Colonic mucosa (tissue), 4 donors: ENCODE results near the gene F3. TPM values are rescaled to one million over a fixed set of nuclear protein-coding genes. Genes with fewer than 3 reads are reported as not detected.

Source experiments
- DNase-seq: peaks from one replicate; pipeline ENCODE4 v3.0.0-alpha.2; 2020
- H3K27ac ChIP-seq: fragments of 200-600 bp; one replicate; pipeline ENCODE4 v1.8.0; 2021
- H3K27me3 ChIP-seq: fragments of 200-600 bp; one replicate; pipeline ENCODE4 v1.8.0; 2021
- H3K36me3 ChIP-seq: fragments of 200-600 bp; one replicate; pipeline ENCODE4 v1.8.0; 2021
- H3K4me1 ChIP-seq: fragments of 200-600 bp; one replicate; pipeline ENCODE4 v1.8.0; 2021; ENCODE audit warnings: mild to moderate bottlenecking
- H3K4me3 ChIP-seq: fragments of 200-600 bp; one replicate; pipeline ENCODE4 v1.8.0; 2021
- H3K9ac ChIP-seq, 2 donors: one replicate each; pipeline ENCODE4 v1.7.0; 2013; ENCODE audit warnings: control low read depth in 2 of 2, low read depth in 2 of 2, low read length in 2 of 2
- H3K9me3 ChIP-seq: fragments of 200-600 bp; one replicate; pipeline ENCODE4 v1.8.0; 2021
- intact Hi-C: fragments of 100-400 bp; cut with DNase I; formaldehyde crosslinking; loops from one replicate; pipeline ENCODE4 v1.14.1; 2022
- total RNA-seq, 2 donors: library from RNA; stranded (reverse); fragmentation: NEBNext Ultra II Directional in 1 of 2; extraction: Animal tissue kit (Norgen Biotek cat#: 25700) in 1 of 2; gene quantifications; one replicate each; pipeline ENCODE4 v1.2.1, GENCODE V29; 2021
- TF ChIP-seq, protein P1 (sequence below): fragments of 200-600 bp; IDR thresholded peaks from one replicate; pipeline ENCODE4 v1.8.0; 2022; ENCODE audit warnings: antibody characterized with exemption, mild to moderate bottlenecking
- donor health status: healthy.
- donor health status: DM: no; HTN: no; CAD: no.
- donor health status: DM: no; HTN: no; CAD: no.

The F3 gene
- total RNA-seq, 2 donors from 2014 or later, result 20.9 to 44.8 TPM

DNA sequence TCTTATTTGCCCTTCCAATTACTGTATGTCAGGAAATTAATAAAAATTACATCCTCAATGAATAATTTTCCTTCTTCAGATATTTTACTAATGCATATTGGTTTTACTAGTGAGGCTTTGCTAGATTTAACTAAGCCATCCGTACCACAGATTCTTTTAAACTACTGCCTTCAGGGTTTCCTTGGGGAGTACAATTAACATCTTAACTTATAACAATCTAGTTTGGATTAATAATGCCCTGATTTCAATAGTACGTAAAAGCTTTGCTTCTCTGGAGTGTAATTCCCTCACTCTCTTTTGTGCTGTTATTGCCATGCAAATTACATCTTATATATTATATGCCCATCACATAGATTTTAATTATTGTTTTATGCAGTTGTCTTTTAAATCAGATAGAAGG lies 24.3 kb upstream of the F3 start:
- H3K27ac ChIP-seq, result no peak overlapping the region

DNA sequence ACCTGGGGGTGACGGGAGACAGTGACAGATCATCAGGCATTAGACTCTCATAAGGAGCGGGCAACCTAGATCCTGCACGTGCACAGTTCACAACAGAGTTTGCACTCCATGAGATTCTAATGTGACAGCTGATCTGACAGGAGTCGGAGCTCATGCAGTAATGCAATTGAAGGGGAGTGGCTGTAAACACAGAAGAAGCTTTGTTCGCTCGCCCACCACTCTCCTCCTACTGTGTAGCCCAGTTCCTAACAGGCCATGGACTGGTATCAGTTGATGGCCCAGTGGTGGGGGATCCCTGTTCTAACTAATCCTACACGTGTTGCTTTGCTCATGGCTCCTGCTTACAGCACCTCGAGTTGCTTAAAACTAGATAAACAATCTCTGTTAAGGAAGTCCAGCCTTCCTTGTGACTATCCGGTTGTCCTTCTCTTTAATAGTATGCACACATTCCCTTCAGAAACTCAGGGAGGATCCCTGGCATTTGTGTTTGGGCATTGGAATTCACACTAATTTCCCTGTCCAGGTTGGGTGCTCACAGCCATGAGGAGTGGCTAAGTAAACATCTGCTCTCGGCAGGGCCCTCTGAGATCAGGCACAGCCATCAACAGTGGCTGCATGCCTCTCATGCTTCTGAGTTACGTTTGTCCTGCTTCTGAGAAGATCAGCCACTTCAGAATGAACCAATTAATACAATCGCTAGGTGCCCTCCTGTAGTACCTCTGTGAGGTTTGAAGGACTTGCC lies 21.1 kb upstream of the F3 start:
- Histone ChIP-seq H3K9me3 (no peaks in the 10 kb centered on the region), H3K36me3 (no peaks in the 10 kb centered on the region), H3K4me1 (no peaks in the 10 kb centered on the region), H3K9ac (peak overlapping the region in 1 of 2 donors; percentile 9), H3K27me3 (no peaks in the 10 kb centered on the region), H3K4me3 (no peak overlapping the region), H3K27ac (peak overlapping the region; percentile 70)
- intact Hi-C loops, result no loop called here
- TF ChIP-seq, protein P1, sequence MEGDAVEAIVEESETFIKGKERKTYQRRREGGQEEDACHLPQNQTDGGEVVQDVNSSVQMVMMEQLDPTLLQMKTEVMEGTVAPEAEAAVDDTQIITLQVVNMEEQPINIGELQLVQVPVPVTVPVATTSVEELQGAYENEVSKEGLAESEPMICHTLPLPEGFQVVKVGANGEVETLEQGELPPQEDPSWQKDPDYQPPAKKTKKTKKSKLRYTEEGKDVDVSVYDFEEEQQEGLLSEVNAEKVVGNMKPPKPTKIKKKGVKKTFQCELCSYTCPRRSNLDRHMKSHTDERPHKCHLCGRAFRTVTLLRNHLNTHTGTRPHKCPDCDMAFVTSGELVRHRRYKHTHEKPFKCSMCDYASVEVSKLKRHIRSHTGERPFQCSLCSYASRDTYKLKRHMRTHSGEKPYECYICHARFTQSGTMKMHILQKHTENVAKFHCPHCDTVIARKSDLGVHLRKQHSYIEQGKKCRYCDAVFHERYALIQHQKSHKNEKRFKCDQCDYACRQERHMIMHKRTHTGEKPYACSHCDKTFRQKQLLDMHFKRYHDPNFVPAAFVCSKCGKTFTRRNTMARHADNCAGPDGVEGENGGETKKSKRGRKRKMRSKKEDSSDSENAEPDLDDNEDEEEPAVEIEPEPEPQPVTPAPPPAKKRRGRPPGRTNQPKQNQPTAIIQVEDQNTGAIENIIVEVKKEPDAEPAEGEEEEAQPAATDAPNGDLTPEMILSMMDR, result no peak
- DNase-seq, result peak; percentile 71

More for the DNA sequence above, 24.3 kb upstream of the F3 start:
- H3K4me1 ChIP-seq, result no peaks in the 10 kb centered on the region
- TF ChIP-seq, protein P1, result no peak
- H3K9ac ChIP-seq, result no peak overlapping the region
- no peak overlapping the region for H3K4me3 ChIP-seq
- no peak for DNase-seq
- H3K36me3 ChIP-seq, result no peaks in the 10 kb centered on the region
- intact Hi-C loops, result no loop called here
- H3K9me3 ChIP-seq, result no peaks in the 10 kb centered on the region
- H3K27me3 ChIP-seq, result no peaks in the 10 kb centered on the region

DNA sequence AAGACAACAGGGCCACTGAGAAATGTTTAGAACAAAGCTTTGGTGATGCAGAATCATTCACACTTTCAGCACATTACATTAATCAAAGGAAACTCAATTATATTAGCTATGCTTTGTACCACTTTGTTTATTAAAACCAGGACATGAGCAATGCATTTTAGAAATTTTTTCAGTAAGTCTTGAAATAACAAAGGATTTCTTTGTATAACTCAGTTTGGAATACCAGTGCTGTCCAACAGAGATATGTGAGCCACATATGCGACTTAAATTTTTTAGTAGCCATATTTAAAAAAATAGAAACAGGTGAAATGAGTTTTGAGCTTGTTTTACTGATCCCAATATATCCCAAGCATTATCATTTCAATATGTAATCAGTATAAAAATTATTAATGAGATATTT lies 18.8 kb upstream of the F3 start:
- Histone ChIP-seq H3K4me1 (no peaks in the 10 kb centered on the region), H3K27me3 (no peaks in the 10 kb centered on the region), H3K4me3 (no peak overlapping the region), H3K27ac (no peak overlapping the region), H3K9me3 (no peaks in the 10 kb centered on the region), H3K9ac (no peak overlapping the region), H3K36me3 (no peaks in the 10 kb centered on the region)
- TF ChIP-seq, protein P1, result no peak
- intact Hi-C loops, result no loop called here
- DNase-seq, result no peak

DNA sequence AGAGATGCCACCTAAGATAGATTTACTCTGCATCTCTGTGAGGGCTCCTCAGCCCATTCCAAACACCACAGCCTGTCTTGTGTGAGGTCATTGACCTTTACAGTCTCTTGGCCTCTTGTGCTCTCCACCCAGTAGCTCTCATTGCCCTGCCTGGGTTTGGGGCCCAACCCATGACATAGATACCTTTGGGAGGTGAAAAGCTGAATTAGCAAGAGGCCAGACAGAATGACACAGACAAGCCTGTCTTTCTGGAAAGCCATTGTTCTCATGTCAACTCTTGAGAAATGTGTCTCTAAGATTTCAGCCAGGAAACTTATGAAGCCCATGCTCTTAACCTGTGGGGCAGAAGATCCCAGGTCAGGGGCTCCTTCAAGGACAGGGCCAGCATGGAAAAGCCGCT lies 18.4 kb upstream of the F3 start:
- no peak overlapping the region for H3K9ac ChIP-seq
- TF ChIP-seq, protein P1, result no peak
- no peak overlapping the region for H3K27ac ChIP-seq
- H3K4me3 ChIP-seq, result no peak overlapping the region
- H3K4me1 ChIP-seq, result no peaks in the 10 kb centered on the region
- H3K9me3 ChIP-seq, result no peaks in the 10 kb centered on the region
- DNase-seq, result no peak
- intact Hi-C loops, result no loop called here
- no peaks in the 10 kb centered on the region for H3K27me3 ChIP-seq
- no peaks in the 10 kb centered on the region for H3K36me3 ChIP-seq

DNA sequence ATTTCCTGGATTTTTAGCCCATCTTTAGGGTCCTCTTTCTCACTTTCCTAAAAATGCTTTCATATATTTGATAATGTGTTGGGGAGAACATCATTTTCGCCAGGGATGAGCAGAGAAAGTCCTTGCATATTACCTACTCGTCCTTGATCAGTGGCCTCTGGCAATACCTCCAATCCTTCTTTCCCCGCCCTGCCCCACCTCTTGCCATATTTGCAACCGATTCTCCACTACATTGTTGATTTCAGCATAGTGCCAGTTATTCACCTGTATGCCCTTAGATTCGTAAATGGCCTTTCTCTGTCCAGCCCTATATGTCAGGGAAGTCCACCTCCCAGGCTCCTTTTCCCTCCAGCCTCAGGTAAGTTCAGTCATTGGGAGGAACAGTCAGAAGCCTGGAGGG lies 13.5 kb upstream of the F3 start:
- no peak overlapping the region for H3K27ac ChIP-seq
- no peaks in the 10 kb centered on the region for H3K9me3 ChIP-seq
- H3K9ac ChIP-seq, result no peak overlapping the region
- intact Hi-C loops, result no loop called here
- H3K36me3 ChIP-seq, result no peaks in the 10 kb centered on the region
- H3K4me1 ChIP-seq, result no peaks in the 10 kb centered on the region
- no peak overlapping the region for H3K4me3 ChIP-seq
- peak; percentile 48 for DNase-seq
- TF ChIP-seq, protein P1, result no peak
- H3K27me3 ChIP-seq, result no peaks in the 10 kb centered on the region
